HCT116 (cell line): ENCODE results near the gene ARL14EPL. TPM values are rescaled to one million over a fixed set of nuclear protein-coding genes. Genes with fewer than 3 reads are reported as not detected.

ENCODE experiments used
- ATAC-seq: fragments of 200-7000 bp; cut with Tn5 transposase; 2 replicates; pipeline ENCODE4 v1.9.1; 2020; ENCODE audit warnings: mild to moderate bottlenecking, moderate library complexity
- BruUV-seq: library from RNA; stranded (reverse); fragments of 400-500 nt; replicated peaks from 2 replicates; lab custom pipeline; 2021; lab: Mats Ljungman, UMichigan
- CTCF ChIA-PET: fragments of 300-600 bp; sonication (Branson Sonifier 250); formaldehyde crosslinking; loops from one replicate; lab custom pipeline; 2021; ENCODE audit warnings: antibody characterized with exemption; lab: Charles Lee
- POLR2A ChIA-PET: fragments of 300-600, 350-600 bp; sonication (Branson Sonifier 250); formaldehyde crosslinking; loops from one replicate; lab custom pipeline; 2021; ENCODE audit warnings: antibody characterized with exemption; lab: Charles Lee
- RAD21 ChIA-PET, 2 experiments: fragments of 300-600 bp; sonication (Branson Sonifier 250); formaldehyde crosslinking; loops; one replicate each; lab custom pipeline; 2023; ENCODE audit warnings: low total read pairs in 2 of 2; ENCODE audit not compliant: uncharacterized antibody in 2 of 2, unreplicated experiment in 2 of 2, low non-redundant PET in 1 of 2; lab: Charles Lee
- DNase-seq: peaks from one replicate; pipeline ENCODE4 v3.0.0-alpha.2; 2010; ENCODE audit warnings: low read depth, low spot score
- H2AFZ ChIP-seq: fragments of 200-600 bp; shearing (Covaris generic), sonication (generic); 2 replicates; pipeline ENCODE4 v1.6.1; 2017; ENCODE audit warnings: low read depth, mixed run types, mixed read lengths, antibody characterized with exemption, low read length; ENCODE audit not compliant: poor library complexity, severe bottlenecking
- H3K27ac ChIP-seq: 2 replicates; pipeline ENCODE4 v1.5.1; 2012; ENCODE audit warnings: low read depth, low read length
- H3K27me3 ChIP-seq: fragments of 200-600 bp; sonication (generic); 2 replicates; pipeline ENCODE4 v1.6.1; 2016; ENCODE audit warnings: mixed run types, low read length, mixed read lengths; ENCODE audit not compliant: insufficient read depth
- H3K36me3 ChIP-seq, 2 experiments: fragments of 200-500 bp in 1 of 2; fragments of 200-600 bp in 1 of 2; sonication (Bioruptor generic) in 1 of 2; sonication (generic) in 1 of 2; 2 replicates each; pipeline versions ENCODE4 v1.5.1 to v1.6.1; 2014 to 2016; ENCODE audit warnings: low read length in 2 of 2, inconsistent platforms in 1 of 2, mixed read lengths in 1 of 2, mixed run types in 1 of 2; ENCODE audit not compliant: insufficient read depth in 2 of 2, control insufficient read depth in 1 of 2
- H3K4me1 ChIP-seq, 2 experiments: fragments of 200-600 bp in 1 of 2; sonication (generic) in 1 of 2; 2 replicates each; pipeline versions ENCODE4 v1.5.1 to v1.6.1; 2012 to 2017; ENCODE audit warnings: low read length in 2 of 2, inconsistent platforms in 1 of 2, mild to moderate bottlenecking in 1 of 2, mixed read lengths in 1 of 2, mixed run types in 1 of 2, moderate library complexity in 1 of 2; ENCODE audit not compliant: insufficient read depth in 2 of 2, control insufficient read depth in 1 of 2
- H3K4me2 ChIP-seq: fragments of 200-600 bp; sonication (generic); 2 replicates; pipeline ENCODE4 v1.6.1; 2017; ENCODE audit warnings: mixed run types, low read length, mixed read lengths
- H3K4me3 ChIP-seq, 2 experiments: fragments of 200-600 bp in 1 of 2; sonication (generic) in 1 of 2; replicated peaks in 1 of 2; 2 replicates each; pipeline ENCODE4 v1.5.1; 2011 to 2016; ENCODE audit warnings: low read length in 2 of 2, control low read depth in 1 of 2, low read depth in 1 of 2, mild to moderate bottlenecking in 1 of 2, mixed read lengths in 1 of 2, mixed run types in 1 of 2
- H3K79me2 ChIP-seq: fragments of 200-600 bp; sonication (generic); 2 replicates; pipeline ENCODE4 v1.6.1; 2017; ENCODE audit warnings: mild to moderate bottlenecking, mixed run types, low read length, moderate library complexity, mixed read lengths; ENCODE audit not compliant: insufficient read depth
- H3K9ac ChIP-seq: fragments of 200-600 bp; sonication (generic); 2 replicates; pipeline ENCODE4 v1.6.1; 2016; ENCODE audit warnings: low read length, mixed read lengths
- H3K9me2 ChIP-seq: fragments of 200-600 bp; sonication (generic), shearing (Covaris generic); 2 replicates; pipeline ENCODE4 v1.6.1; 2017; ENCODE audit warnings: mixed run types, mild to moderate bottlenecking, moderate library complexity; ENCODE audit not compliant: insufficient read depth
- H3K9me3 ChIP-seq, 2 experiments: fragments of 200-500 bp in 1 of 2; fragments of 200-600 bp in 1 of 2; sonication (Bioruptor generic) in 1 of 2; sonication (generic) in 1 of 2; 2 replicates each; pipeline ENCODE4 v1.6.1; 2014 to 2017; ENCODE audit warnings: low read length in 2 of 2, mixed read lengths in 2 of 2, inconsistent platforms in 1 of 2, low read depth in 1 of 2, mild to moderate bottlenecking in 1 of 2, mixed run types in 1 of 2, moderate library complexity in 1 of 2; ENCODE audit not compliant: control insufficient read depth in 1 of 2, insufficient read depth in 1 of 2
- H4K20me1 ChIP-seq: fragments of 200-600 bp; sonication (generic), shearing (Covaris generic); 2 replicates; pipeline ENCODE4 v1.6.1; 2017; ENCODE audit warnings: mixed run types, mild to moderate bottlenecking, moderate library complexity; ENCODE audit not compliant: insufficient read depth
- ATF3 ChIP-seq: IDR thresholded peaks from 2 replicates; pipeline ENCODE4 v1.6.1; 2012
- CEBPB ChIP-seq: IDR thresholded peaks from 2 replicates; pipeline ENCODE4 v1.6.1; 2012; ENCODE audit warnings: low read depth
- CTCF ChIP-seq, 3 experiments: fragments of 200-600 bp in 1 of 3; sonication (generic) in 1 of 3; IDR thresholded peaks in 2 of 3; conservative IDR thresholded peaks in 1 of 3; 2 replicates each; pipeline ENCODE4 v1.5.1; 2012 to 2017; ENCODE audit warnings: low read depth in 2 of 3, low read length in 2 of 3, antibody characterized with exemption in 1 of 3, borderline replicate concordance in 1 of 3, control low read depth in 1 of 3, mild to moderate bottlenecking in 1 of 3, mixed read lengths in 1 of 3, mixed run types in 1 of 3, moderate library complexity in 1 of 3; ENCODE audit not compliant: insufficient read depth in 1 of 3
- ELF1 ChIP-seq: IDR thresholded peaks from 2 replicates; pipeline ENCODE4 v1.6.1; 2012; ENCODE audit warnings: low read depth, borderline replicate concordance
- EZH2phosphoT487 ChIP-seq: fragments of 200-600 bp; IDR thresholded peaks from 2 replicates; pipeline ENCODE4 v1.6.1; 2018; ENCODE audit warnings: antibody characterized with exemption, borderline replicate concordance
- REST ChIP-seq: IDR thresholded peaks from 2 replicates; pipeline ENCODE4 v1.6.1; 2012; ENCODE audit warnings: low read depth
- SRF ChIP-seq: IDR thresholded peaks from 2 replicates; pipeline ENCODE4 v1.6.1; 2012; ENCODE audit warnings: low read depth
- YY1 ChIP-seq: IDR thresholded peaks from 2 replicates; pipeline ENCODE4 v1.6.1; 2011; ENCODE audit warnings: low read length, low read depth, moderate library complexity, mild to moderate bottlenecking; ENCODE audit not compliant: insufficient replicate concordance; ENCODE audit errors: extremely low read depth
- ZFX ChIP-seq: fragments of 450-650 bp; IDR thresholded peaks from 2 replicates; pipeline ENCODE4 v1.6.1; 2017
- ZNF274 ChIP-seq: fragments of 200-500 bp; sonication (Bioruptor generic); IDR thresholded peaks from 2 replicates; pipeline ENCODE4 v1.6.1; 2014; ENCODE audit warnings: mild to moderate bottlenecking, low read depth, low read length, inconsistent platforms
- intact Hi-C: fragments of 100-400 bp; cut with micrococcal nuclease; formaldehyde crosslinking; loops from 2 replicates; pipeline ENCODE4 v1.10.0; 2022
- total RNA-seq: library from RNA; stranded (reverse); gene quantifications from one replicate; pipeline ENCODE4 v1.2.1, GENCODE V29; 2021; ENCODE audit not compliant: unreplicated experiment

Gene ARL14EPL
- total RNA-seq, 1 experiment from 2014 or later = 22.9 TPM

DNA sequence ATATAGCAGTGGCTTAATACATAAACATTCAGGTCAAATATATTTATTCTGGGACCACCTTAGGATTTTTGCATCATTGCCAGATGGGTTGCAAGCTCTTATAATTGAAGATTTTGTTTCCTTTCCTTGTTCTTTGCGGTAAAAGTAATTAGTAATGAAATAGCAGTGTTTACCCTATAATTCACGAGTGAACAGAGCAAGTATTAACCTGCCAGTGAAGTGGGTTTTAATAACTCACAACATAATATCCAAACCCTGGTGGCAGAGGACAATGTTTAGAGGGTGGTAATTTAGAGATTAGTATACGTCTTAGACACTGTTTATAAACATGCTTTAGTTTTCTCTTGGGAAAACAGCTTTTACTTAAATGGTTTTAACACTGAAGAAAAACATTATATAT is 11.8 kb downstream of the ARL14EPL start:
- Histone ChIP-seq H3K9me3 (no peaks in the 10 kb centered on the region), H3K79me2 (no peaks in the 10 kb centered on the region), H4K20me1 (no peaks in the 10 kb centered on the region), H3K9me2 (no peaks in the 10 kb centered on the region), H3K27ac (no peak overlapping the region), H3K9ac (no peak overlapping the region), H3K4me3 (no peak overlapping the region), H3K27me3 (no peaks in the 10 kb centered on the region), H2AFZ (no peak overlapping the region), H3K4me2 (no peak overlapping the region), H3K4me1 (peaks cover 24 to 54% of the 10 kb centered on the region in 2 experiments), H3K36me3 (no peaks in the 10 kb centered on the region)
- no TSS peak for BruUV-seq
- no peak for DNase-seq
- ATAC-seq = no peak
- RAD21 ChIA-PET = no interaction called here
- POLR2A ChIA-PET = no interaction called here
- CTCF ChIA-PET = no interaction called here
- TF ChIP-seq ELF1 (no peak), CTCF (IDR thresholded peaks at IDR 0.05 in 2 of 3, conservative IDR thresholded peaks at IDR 0.05 in 1 of 3; ENCODE audit: borderline replicate concordance in 1 of 3, insufficient read depth in 1 of 3, low read depth in 2 of 3, low read length in 2 of 3) (no peak), EZH2phosphoT487 (no peak), REST (no peak), ATF3 (no peak), ZFX (no peak), CEBPB (no peak), YY1 (no peak), ZNF274 (no peak), SRF (no peak)
- intact Hi-C loops = no loop called here
